ENCODE measurements around the gene SINHCAF.

Gene SINHCAF

DNA sequence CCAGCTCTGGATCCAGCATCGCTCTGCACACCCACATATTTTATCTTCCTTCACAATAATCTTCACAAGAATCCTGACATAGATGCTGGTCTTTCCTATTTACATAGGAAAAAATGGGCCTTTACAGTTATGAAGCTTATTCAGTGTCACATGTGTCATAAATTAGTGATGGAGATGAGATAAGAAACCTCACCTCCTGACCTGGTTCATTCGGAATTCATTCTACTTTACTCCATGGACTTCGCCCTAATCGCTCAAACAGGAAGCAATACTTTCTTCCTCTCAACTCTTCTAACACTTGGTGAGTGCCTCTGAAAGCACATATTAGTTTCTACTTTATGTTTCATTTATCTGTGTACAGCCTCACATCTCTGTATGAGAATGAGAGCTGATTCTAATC, 12.0 kb upstream of the SINHCAF start:
- no peak for DNase-seq (ENCODE audit: low read depth)

DNA sequence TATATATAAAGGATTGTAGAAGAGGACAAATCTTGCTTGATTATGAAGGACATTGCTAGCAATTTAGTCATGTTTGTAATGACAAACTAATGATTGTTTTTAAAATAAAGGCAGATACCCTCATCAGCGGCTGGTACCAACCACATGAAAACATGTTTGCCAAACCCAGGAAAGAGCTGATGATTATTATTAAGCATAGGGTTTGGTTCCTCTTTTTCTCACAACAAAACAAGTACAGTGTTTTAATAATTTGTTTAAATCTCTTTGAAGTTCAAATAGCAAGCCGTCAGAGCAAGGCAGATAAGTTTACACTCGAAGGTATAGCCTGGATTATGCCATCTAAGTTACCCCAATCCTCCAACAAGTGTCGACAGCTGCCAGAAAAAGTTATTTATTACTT, 5.3 kb upstream of the SINHCAF start:
- no peak for DNase-seq (ENCODE audit: low read depth)

DNA sequence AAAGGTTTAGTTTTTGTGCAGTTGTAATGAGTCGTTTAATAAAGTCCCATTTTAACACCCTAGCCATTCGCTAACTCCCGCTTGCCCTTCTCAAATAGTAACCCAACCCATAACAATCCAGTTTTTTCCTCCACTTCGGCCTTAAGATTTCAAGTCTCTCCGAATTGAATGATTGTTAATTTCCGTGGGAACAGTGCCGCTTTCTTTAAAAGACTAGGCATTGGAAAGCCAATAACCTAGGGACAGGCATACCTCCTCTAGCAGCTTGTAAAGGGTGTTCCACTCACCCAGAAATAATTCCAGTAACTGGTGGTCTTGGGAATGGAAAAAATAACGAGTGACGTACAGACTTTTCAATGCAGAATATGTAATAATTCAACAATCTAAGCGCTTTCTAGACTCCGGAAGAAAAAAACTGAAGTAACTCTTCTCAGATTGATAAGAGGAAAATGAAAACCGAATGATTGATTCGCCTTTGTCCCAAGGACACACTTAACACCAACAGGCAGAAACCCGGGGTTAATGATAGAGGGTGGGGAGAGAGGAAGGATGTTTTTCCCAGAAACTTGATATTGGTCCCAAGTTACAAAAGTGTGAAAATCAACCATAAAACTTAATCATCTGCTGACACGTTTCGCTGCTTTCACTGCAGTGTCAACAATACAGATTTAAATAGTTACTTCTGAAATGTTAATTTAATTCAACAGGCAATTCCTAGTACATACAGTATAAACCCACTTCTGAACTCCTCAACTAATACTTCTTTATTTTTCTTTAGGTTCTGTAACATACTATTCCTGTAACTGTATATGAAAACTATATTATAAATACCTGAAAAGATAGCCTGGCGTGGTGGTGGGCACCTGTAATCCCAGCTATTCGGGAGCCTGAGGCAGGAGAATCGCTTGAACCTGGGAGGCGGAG, 1.0 kb upstream of the SINHCAF start:
- no peak for DNase-seq (ENCODE audit: low read depth)

DNA sequence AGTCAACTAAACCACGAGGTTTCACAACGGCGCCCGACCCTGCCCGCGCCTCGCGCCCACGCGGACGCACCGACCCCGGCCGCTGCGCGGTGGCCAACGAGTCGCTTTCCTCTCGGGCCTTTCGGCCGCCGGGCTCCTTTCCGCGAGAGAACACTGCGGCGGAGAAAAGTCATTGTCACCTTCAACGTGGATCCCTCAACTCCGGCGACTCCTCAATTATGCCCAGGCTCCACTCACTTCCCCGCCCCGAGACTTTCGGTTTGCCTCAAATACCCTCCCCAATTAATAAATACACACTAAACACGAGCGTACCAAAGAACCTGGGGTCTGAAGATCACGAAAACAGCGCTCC, 450 bp downstream of the SINHCAF start:
- no peak for DNase-seq (ENCODE audit: low read depth)

DNA sequence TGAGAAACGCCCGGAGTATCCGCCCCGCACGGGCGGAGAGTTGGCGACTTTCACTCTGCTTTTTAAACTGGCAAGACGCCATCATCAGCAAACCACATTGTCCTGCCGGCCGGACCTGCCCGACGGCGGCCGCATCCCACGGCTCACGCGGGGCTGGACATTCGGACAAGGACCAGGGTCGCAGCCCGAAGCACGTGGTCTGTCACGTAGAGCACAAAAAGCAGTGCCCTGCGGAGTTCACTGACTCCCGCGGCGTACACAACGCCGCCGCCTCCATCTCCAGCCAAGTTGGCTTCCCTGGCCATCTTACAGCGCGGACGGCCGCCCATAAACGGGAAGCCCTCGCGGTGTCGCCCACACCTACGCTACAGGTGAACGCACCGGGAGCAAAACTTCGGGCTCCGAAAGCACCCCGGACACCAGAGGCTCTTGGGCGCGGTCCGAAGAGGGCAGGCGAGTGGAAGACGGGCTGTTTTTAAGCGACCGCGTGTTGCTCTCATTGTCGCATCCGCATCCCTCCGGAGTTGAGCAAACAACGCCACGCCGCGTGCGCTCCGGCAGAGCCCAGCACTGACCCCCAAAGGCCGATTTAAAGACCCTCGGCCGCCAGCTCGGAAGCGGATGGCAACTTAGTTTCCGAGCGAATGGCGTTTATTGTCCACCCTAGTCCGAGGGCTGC, 966 bp downstream of the SINHCAF start:
- peak; percentile 69 for DNase-seq (ENCODE audit: low read depth)

DNA sequence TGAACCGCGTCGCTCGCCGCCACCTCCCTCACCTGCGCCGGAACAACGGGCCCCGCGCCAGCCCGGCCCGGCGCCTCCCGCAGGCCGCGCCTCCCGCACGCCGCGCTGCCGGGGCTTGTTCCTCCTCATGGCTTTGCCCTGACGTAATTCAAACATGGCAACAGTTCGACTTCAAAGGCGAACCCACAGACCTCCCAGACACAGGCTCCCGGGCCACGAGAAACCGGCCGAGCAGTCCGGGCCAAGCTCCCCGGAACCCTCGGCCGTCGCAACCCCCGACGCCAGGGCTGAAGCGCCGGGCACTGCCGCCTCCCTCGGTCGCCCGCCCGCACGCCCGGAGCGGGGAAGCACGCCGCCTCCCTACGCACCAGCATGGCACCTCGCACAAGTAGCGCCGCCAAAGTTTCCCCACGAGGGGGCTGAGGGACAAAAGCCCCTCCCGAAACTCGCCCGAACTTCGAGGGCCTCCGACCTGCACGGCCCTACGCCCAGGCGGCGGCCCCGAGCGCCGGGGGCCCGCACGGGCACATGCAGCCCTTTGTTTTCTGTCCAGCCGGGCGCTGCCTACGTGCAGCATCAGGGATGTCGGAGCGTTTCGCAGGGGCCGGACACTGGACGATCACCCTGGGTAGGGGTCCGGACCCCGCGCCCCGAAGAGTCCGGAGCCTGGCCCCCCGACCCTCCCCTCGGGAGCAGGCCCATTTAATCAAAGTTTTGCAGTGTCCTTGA, 1.7 kb downstream of the SINHCAF start:
- DNase-seq (ENCODE audit: low read depth) = peak; percentile 59

DNA sequence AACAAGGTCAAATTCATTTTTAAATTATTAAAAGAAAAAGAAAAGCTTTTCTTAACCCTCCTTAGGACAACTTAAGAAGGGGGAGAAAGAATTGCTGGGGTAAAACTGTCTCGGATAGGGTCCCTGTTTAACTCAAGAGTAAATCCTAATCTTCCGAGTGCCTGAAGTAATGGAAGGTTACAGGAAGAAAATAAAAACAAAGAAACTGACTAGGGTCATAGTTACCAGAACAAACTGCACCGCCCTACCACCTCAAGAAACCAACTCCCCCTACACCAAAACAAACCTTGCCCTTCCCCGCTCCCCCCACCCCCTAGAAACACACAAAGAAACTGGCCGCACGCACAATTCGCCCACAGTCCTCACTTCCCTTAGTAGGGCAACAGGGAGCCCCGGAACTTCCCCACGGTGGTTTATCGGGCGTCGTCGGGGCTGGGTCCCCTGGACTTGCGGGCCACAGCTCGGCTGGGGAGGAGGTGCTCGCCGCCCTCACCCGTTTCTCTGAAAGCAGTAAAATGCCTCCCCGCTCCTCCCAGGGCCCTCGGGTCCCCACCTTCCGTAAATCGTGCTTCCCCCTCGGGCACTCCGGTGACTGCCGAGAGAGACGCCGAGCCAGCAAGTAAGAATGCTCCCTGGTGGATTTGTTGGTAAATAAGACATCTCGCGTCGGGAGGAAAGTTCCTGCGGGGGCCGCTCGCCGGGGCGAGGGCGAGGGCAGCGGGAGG, 2.4 kb downstream of the SINHCAF start:
- DNase-seq (ENCODE audit: low read depth) = no peak

DNA sequence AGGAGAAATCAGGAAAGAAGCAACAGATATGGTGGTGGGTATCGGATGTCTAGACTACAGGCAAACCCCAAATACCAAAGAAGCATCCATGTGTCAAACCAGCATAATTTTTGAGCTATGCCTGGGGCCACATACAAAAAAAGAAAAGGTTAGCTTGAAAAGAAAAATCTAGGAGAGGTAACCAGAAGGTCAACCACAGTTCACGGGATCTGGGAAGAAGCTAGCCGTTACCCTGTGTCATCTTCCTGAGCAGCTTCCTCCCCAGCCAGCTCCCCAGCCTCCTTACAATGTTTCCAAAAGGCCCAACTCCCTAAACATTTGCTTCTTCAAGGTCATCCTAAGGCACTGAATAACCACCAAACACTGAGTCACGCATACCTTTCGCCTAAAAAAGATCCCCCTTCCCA, 3.1 kb downstream of the SINHCAF start:
- DNase-seq (ENCODE audit: low read depth) = peak; percentile 69

DNA sequence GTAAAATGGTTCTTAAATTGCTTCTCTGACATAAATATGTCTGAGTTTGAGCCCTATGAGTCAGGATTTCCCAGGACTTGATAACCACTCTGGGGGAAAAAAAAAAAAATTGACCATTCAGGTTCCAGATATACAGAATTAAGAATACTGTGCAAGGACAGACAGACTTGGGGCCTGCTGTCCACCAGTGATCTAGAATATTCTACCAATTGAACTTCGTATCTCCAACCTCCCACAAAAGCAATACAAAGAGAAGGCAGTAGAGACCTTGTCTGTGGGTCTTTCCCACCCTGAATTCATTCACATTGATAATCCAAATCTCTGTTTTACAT, 4.1 kb downstream of the SINHCAF start:
- DNase-seq (ENCODE audit: low read depth) = no peak

DNA sequence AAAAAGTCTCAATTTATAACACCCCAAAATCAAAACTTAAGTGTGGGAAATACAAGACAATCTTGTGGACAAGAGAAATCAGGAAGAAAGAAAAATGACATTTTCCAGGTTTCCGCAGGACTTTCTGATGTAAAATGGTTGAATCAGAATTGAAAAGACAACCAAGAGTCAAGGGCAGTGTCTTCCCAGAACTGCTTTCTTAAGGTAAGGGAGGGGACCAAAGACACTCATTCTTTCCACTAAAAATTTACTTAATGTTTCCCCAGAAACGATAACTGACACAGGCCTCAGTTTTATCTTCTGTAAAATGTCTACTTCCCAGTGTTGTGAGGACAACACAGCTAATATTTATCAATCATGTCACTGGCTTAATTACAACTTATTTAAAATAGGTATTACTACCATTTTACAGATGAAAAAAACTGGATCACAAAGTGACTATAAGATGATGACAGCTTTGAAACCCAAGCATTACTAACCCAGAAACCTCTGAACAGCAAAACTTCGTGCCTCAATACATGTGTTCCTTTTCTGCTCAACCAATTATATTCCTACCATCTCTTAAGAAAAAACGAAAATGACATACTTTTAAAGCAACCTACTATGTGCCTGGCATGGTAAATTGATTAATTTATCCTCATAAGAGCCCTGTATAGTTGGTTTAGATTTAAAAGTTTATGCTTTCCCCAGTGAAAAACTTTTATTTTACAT, 4.6 kb downstream of the SINHCAF start:
- DNase-seq (ENCODE audit: low read depth) = no peak

DNA sequence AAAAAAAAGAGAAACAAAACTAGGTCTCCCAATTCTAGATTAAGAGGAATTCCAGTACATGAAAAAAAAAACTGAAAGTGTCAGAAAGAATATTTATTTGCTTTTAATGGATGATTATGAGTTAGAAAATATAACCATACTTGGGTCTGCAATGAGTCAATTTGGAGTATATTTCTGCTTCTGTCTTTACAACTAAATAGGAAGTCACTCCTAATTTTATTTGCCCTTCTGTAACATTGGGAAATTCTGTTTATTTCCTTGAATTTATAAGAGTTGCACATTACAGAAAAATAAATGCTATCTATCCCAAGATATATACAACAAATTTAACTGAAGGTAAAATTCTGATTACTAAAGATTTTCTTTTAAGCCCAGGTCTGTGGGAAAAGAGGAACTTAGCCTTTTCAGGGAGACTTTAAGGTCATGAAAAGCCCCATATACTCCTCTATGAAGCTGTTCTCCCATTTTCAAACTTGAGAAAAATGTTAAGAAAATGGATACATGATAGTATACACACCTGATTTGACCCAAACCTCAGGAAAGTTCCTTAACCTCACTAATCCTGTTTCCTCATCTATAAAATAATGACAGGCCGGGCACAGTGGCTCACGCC, 7.2 kb downstream of the SINHCAF start:
- no peak for DNase-seq (ENCODE audit: low read depth)

DNA sequence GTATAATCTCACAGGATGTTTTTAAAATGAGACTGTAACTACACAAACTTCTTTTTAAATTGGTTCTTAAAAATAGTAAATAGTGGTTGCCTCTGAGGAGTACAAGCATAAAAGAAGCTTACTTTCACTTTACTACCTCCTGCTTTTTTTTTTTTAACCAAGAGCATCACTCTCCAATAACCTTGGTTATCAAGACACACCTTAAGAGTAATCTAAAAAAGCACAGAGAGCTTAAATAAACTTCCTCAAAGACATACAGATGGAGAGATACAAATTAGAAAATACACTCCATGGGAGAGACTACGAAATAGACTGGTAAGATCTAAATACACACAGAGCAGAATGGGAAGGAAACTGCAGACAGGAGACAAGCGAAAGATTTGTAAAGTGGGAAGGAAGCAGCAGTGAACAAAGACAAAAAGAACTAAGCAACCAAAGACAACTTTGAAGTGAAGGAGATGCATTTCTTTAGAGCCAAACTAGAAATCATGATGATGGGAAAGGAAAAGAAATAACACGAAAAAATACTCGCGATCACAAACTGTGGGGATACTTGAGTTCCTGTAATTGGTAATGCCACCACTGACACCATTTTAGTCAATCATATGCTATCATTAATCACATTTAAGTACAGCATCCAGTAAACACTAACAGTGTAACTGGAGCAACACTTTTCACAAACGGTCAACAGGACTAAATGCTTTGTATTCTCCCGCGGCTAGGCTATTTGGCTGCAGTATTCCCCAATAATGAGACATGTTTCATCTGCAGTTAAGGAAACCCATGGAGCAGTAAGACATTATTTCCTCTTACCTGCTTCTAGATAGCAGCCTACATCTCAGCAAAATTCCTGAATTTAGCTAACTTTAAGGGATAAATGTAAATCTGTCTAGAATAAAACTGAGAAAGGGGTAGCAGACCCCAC, 8.2 kb downstream of the SINHCAF start:
- DNase-seq (ENCODE audit: low read depth) = no peak

DNA sequence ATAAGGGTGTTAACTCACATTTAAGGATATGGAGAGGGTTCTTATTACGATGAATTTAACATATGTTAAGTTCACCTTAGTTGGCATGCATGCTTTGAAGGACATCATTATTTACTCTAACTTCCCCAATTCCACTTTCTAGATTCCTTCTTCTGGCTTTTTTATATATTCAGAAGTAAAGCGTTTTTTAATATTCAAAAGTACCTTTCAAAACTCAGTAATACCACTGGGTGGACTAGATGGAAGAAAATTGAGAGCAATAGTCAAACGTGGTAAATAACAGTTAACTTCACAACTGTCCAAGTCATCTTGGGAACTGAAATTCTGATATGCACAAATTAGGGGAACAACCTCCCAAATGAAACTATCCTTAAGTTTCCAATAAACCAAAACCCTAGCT, 9.1 kb downstream of the SINHCAF start:
- no peak for DNase-seq (ENCODE audit: low read depth)

DNA sequence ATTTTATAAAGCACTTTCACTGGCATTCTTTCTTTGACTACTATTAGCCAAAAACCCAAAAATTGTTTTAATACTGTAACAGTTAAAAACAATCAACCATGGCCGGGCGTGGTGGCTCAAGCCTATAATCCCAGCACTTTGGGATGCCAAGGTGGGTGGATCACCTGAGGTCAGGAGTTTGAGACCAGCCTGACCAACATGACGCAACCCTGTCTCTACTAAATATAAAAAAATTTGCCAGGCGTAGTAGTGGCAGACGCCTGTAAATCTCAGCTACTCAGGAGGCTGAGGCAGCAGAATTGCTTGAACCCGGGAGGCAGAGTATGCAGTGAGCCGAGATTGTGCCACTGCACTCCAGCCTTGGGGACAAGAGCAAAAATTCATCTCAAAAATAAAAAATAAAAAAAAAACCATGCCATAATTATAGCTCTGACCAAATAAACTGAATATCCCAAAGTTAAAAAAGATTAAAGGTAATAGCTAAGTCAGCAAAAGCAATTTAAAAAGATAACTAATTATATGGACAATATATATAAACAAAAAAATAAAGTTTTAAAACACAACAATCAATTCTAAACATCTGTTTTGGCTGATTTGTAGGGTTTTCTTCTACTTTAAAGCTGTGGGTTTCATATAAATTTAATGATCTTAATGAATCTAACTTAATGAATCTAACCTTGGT, 10.0 kb downstream of the SINHCAF start:
- no peak for DNase-seq (ENCODE audit: low read depth)

DNA sequence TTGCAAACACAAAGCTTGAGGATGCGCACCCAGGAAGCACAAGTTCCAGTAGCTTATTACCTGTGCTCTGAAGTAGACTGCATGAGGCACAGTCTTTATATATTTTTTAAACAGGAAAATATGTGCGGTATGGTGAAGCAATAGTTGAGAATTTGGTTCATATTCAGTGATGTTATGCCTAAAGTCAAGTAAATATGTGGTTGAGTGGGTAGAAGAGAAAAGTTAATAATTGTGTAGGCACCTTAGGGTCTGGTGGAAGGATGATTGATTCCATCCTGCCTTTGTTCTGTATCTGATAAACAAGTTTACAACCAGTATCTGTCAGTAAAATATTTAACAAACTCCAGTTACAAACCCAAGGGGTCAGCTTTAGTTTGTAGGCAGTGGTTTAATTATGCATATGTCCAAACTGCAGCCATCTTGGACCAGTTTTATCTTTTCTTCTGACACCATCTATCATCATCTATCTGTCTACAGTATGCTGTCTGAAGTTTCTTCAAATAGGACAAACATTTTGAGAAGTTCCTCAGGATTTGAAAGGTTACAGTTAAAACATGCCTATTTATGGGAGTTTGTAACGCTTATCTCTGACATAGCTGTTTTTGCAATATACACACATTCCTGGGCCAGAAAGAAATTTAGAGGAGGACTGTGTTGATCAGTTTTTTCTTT, 10.8 kb downstream of the SINHCAF start:
- DNase-seq (ENCODE audit: low read depth) = no peak

DNA sequence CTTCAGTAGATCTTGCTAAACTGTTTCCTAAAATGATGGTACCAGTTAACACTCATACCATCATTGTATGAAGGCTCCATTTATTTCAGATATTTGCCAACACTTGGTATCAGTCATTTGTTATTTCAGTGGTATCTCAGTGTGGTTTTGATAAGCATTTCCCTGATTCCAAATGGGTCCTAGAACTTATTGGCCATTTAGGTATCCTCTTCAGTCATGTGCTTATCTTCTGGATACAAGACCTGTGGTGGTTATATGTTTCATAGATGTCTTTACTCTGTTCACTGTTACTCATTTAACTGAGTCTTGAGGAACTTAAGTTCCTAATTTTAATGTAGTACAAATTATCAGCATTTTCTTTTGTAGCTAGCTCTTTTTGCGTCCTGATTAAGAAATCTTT, 13.5 kb downstream of the SINHCAF start:
- DNase-seq (ENCODE audit: low read depth) = no peak

DNA sequence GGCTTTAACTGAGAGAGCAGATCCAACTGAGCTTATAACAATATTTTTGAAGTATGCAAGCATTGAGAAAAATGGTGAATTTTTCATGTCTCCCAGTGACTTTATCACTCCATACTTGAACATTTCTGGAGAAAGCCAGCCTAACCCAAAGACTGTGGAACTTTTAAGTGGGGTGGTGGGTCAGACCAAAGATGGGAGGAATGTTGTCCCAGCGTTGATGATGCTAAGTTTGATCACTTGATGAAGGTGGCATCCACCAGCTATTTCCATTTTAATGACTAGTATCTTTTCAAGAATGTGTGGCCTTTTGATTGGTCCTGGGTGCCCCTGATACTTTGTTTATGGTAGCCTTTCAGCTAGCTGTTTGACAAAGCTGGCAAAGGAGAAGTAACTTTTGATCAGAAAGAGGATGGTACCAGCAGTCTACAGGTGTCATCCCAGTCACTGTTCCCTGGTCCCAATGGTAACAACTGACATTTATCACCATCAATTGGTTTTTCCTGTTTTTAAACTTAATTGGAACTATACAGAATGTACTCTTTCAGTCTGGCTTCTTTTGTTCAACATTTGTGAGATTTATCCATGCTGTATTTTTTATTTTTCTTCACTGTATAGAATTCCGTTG, 14.2 kb downstream of the SINHCAF start:
- no peak for DNase-seq (ENCODE audit: low read depth)

DNA sequence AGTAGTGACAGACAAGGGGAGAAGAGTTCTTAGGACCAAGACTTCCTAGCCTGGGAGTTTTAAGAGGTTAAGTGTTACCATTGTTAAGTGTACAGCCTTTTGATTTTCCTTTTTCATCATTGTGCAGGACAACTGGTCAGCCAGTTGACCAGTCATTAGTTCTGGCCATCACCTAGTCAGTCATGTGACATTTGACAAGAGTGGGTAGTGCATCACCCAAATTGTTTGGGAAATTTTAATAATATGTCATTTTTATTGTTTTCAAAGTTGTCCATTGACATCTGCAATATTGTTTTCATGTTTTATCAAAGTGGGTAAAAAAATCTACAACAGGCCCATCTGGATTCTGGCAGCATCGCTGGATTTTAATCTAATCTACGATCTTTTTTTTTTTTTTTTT, 15.5 kb downstream of the SINHCAF start:
- no peak for DNase-seq (ENCODE audit: low read depth)

DNA sequence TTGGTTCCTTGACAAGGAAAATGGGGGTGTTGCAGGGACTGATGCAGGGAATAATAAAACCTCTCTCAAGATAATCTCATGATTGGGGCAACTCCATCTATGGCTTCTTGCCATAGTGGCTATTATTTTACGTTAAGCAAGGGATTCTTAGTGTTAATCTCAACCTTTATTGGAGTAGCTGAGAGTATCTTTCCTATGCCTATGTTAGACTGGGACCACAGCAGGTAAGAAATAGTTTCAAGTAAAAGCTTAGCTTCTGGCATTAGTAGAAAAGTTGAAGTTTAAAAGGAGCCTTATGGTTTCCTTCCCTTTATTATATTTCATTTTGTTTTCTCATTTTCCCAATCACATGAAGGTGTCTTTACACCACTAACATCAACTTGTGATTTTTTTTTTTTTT, 16.7 kb downstream of the SINHCAF start:
- no peak for DNase-seq (ENCODE audit: low read depth)
